Measurements from ENCODE around the gene CAD. TPM values are rescaled to one million over a fixed set of nuclear protein-coding genes. Genes with fewer than 3 reads are reported as not detected.

Gene CAD
- total and polyA plus RNA-seq, 10 of the 15 experiments (the other 5 are each of a cell fraction or from before 2014, with no cell fraction given), result 7.6 to 119 (median 50.7) TPM

- TF ChIP-seq CTCF (IDR thresholded peaks at IDR 0.05 in 2 of 3, conservative IDR thresholded peaks at IDR 0.05 in 1 of 3; ENCODE audit: control insufficient read depth in 2 of 3, extremely low read depth in 1 of 3, insufficient read depth in 1 of 3, low read depth in 3 of 3, low read length in 3 of 3) (no peak), SRF (IDR thresholded peaks at IDR 0.05; ENCODE audit: low read depth in 2 of 2, low read length in 2 of 2) (no peak), MAX (IDR thresholded peaks at IDR 0.05; ENCODE audit: low read depth, low read length) (no peak)
Observed at GRCh38 chr2:27238976-27239375, 21.8 kb downstream of the CAD start (continued).

GRCh38 chr2:27240406-27240805 is 23.2 kb downstream of the CAD start:
- H3K9me3 ChIP-seq (replicated peaks; ENCODE audit: control insufficient read depth, insufficient read depth, low read length), result no peaks in the 10 kb centered on the region
- SMC1A ChIA-PET (ENCODE audit: uncharacterized antibody, unreplicated experiment), result no interaction called here
- CTCF ChIA-PET, result no interaction called here
- WGBS (ENCODE audit: insufficient coverage, insufficient replicate concordance, low lambda C conversion rate, missing lambda C conversion rate), result 91% methylated on average over 9 of the region's 9 CpGs
- H3K4me2 ChIP-seq (ENCODE audit: control insufficient read depth, insufficient read depth), result no peak overlapping the region
- no peak for TF ChIP-seq POLR2AphosphoS2 (IDR thresholded peaks at IDR 0.05; ENCODE audit: low read depth, low read length)
- TF ChIP-seq HDGF (IDR thresholded peaks at IDR 0.05), result no peak
- no peak for TF ChIP-seq ZNF217 (IDR thresholded peaks at IDR 0.05)
- no peak for TF ChIP-seq BACH1 (IDR thresholded peaks at IDR 0.05; ENCODE audit: borderline replicate concordance)
- no peak for TF ChIP-seq NR2F1 (conservative IDR thresholded peaks at IDR 0.05)
- no peak for TF ChIP-seq STAT3 (IDR thresholded peaks at IDR 0.05; ENCODE audit: low read depth, low read length)
- no peak for TF ChIP-seq USF1 (IDR thresholded peaks at IDR 0.05; ENCODE audit: borderline replicate concordance, extremely low read length, insufficient read depth, low read depth, low read length)
- no peak for TF ChIP-seq NR2C2 (IDR thresholded peaks at IDR 0.05; ENCODE audit: borderline replicate concordance, control insufficient read depth, insufficient read length, low read depth)
- TF ChIP-seq RBBP5 (conservative IDR thresholded peaks at IDR 0.05), result no peak
- TF ChIP-seq CREM (IDR thresholded peaks at IDR 0.05; ENCODE audit: low read depth), result no peak
- TF ChIP-seq BMI1 (IDR thresholded peaks at IDR 0.05; ENCODE audit: borderline replicate concordance), result no peak
- no peak for TF ChIP-seq NFIC (IDR thresholded peaks at IDR 0.05; ENCODE audit: low read depth, low read length)
- TF ChIP-seq MYC (IDR thresholded peaks at IDR 0.05; ENCODE audit: insufficient read depth, insufficient read length, insufficient replicate concordance, low read length, severe bottlenecking), result no peak
- TF ChIP-seq SP1 (IDR thresholded peaks at IDR 0.05; ENCODE audit: low read depth, low read length), result no peak
- TF ChIP-seq POLR2AphosphoS5 (IDR thresholded peaks at IDR 0.05; ENCODE audit: low read length), result no peak
- TF ChIP-seq TCF7 (IDR thresholded peaks at IDR 0.05; ENCODE audit: borderline replicate concordance), result no peak
- no peak for TF ChIP-seq MAX (IDR thresholded peaks at IDR 0.05; ENCODE audit: low read depth, low read length)
- TF ChIP-seq IRF5 (IDR thresholded peaks at IDR 0.05; ENCODE audit: borderline replicate concordance), result no peak
- H3K36me3 ChIP-seq (ENCODE audit: control insufficient read depth in 2 of 2, insufficient read depth in 2 of 2, low read length in 1 of 2), result peaks cover 43 to 66% of the 10 kb centered on the region in 2 experiments
- no peak overlapping the region for H3K9ac ChIP-seq (ENCODE audit: control insufficient read depth, insufficient read depth, low read length)
- intact Hi-C loops (cut with micrococcal nuclease; ENCODE audit: unreplicated experiment), result no loop called here
- H3K79me2 ChIP-seq (ENCODE audit: control insufficient read depth, insufficient read depth, low read length), result no peaks in the 10 kb centered on the region
- BruUV-seq (replicated peaks), result no TSS peak
- POLR2A ChIA-PET, result no interaction called here
- no peak overlapping the region for H3K27ac ChIP-seq (ENCODE audit: control insufficient read depth, insufficient read depth)
- in situ Hi-C loops (cut with MboI), result no loop called here
- no peaks in the 10 kb centered on the region for H3K27me3 ChIP-seq (replicated peaks in 1 of 2; ENCODE audit: control insufficient read depth in 2 of 2, insufficient read depth in 2 of 2, low read length in 1 of 2)
- ATAC-seq (no peak), DNase-seq (ENCODE audit: low read depth, low spot score) (no peak), FAIRE-seq (no peak)
- no peak overlapping the region for H2AFZ ChIP-seq (ENCODE audit: control insufficient read depth, low read depth, low read length)
- H3K4me1 ChIP-seq (ENCODE audit: control insufficient read depth, insufficient read depth, low read length), result no peaks in the 10 kb centered on the region
- no peaks in the 10 kb centered on the region for H4K20me1 ChIP-seq (ENCODE audit: control insufficient read depth, insufficient read depth)
- RAD21 ChIA-PET (ENCODE audit: unreplicated experiment), result no interaction called here
- no peak overlapping the region for H3K4me3 ChIP-seq

Data from GM12878 (cell line).